Loucy (cell line): Measurements from ENCODE around the gene GTSF1L.

Experiments used
- CTCF ChIP-seq: fragments of 200-600 bp; sonication (generic); conservative IDR thresholded peaks from 2 replicates; pipeline ENCODE4 v1.5.1; 2014; ENCODE audit warnings: mild to moderate bottlenecking, antibody characterized with exemption, low read length
- EZH2phosphoT487 ChIP-seq: fragments of 200-600 bp; IDR thresholded peaks from 2 replicates; pipeline ENCODE4 v1.6.1; 2018; ENCODE audit warnings: antibody characterized with exemption, mild to moderate bottlenecking, moderate library complexity, borderline replicate concordance

GRCh38 chr20:43722153-43722505 lies 4.7 kb downstream of the GTSF1L start:
- no peak for TF ChIP-seq EZH2phosphoT487
- no peak for TF ChIP-seq CTCF
